ENCODE measurements around the gene RPS28.
A peak's percentile ranks its signal among the peaks of the same experiment; 100 is the strongest.

RPS28 gene

GRCh38 chr19:8306235-8307054 is 14.9 kb upstream of the RPS28 start:
- H3K4me3 ChIP-seq (ENCODE audit: low read depth, low read length, poor library complexity, severe bottlenecking): peak overlapping the region; percentile 70
- peaks cover 60% of the 10 kb centered on the region for H3K36me3 ChIP-seq (ENCODE audit: insufficient read depth, low read length)
- no peak for TF ChIP-seq EZH2 (IDR thresholded peaks at IDR 0.05; ENCODE audit: borderline replicate concordance, low read length)
- TF ChIP-seq, protein P1, sequence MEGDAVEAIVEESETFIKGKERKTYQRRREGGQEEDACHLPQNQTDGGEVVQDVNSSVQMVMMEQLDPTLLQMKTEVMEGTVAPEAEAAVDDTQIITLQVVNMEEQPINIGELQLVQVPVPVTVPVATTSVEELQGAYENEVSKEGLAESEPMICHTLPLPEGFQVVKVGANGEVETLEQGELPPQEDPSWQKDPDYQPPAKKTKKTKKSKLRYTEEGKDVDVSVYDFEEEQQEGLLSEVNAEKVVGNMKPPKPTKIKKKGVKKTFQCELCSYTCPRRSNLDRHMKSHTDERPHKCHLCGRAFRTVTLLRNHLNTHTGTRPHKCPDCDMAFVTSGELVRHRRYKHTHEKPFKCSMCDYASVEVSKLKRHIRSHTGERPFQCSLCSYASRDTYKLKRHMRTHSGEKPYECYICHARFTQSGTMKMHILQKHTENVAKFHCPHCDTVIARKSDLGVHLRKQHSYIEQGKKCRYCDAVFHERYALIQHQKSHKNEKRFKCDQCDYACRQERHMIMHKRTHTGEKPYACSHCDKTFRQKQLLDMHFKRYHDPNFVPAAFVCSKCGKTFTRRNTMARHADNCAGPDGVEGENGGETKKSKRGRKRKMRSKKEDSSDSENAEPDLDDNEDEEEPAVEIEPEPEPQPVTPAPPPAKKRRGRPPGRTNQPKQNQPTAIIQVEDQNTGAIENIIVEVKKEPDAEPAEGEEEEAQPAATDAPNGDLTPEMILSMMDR (IDR thresholded peaks at IDR 0.05; ENCODE audit: low read length): no peak
- peaks cover 22% of the 10 kb centered on the region for H3K4me1 ChIP-seq (ENCODE audit: insufficient read depth, low read length, severe bottlenecking)
- no peaks in the 10 kb centered on the region for H3K27me3 ChIP-seq (ENCODE audit: insufficient read depth, low read length)
- H2AFZ ChIP-seq (ENCODE audit: low read length): no peak overlapping the region
- no peaks in the 10 kb centered on the region for H3K9me3 ChIP-seq (ENCODE audit: low read length)
- peak overlapping the region; percentile 91 for H3K4me2 ChIP-seq (ENCODE audit: low read length)
- no peak overlapping the region for H3K27ac ChIP-seq (ENCODE audit: low read depth, low read length, poor library complexity, severe bottlenecking)
- peak overlapping the region; percentile 84; the same call in 1 of the 2 replicates for H3K9ac ChIP-seq (ENCODE audit: low read length)
- H3F3A ChIP-seq (ENCODE audit: insufficient read depth, low read length): no peaks in the 10 kb centered on the region
- no peaks in the 10 kb centered on the region for H3K9me2 ChIP-seq (ENCODE audit: low read depth, low read length)
- no peaks in the 10 kb centered on the region; the same call in 1 of the 2 replicates for H3K79me2 ChIP-seq (ENCODE audit: insufficient read depth, low read length)
- H4K20me1 ChIP-seq (ENCODE audit: insufficient read depth, low read length): no peaks in the 10 kb centered on the region

DNA sequence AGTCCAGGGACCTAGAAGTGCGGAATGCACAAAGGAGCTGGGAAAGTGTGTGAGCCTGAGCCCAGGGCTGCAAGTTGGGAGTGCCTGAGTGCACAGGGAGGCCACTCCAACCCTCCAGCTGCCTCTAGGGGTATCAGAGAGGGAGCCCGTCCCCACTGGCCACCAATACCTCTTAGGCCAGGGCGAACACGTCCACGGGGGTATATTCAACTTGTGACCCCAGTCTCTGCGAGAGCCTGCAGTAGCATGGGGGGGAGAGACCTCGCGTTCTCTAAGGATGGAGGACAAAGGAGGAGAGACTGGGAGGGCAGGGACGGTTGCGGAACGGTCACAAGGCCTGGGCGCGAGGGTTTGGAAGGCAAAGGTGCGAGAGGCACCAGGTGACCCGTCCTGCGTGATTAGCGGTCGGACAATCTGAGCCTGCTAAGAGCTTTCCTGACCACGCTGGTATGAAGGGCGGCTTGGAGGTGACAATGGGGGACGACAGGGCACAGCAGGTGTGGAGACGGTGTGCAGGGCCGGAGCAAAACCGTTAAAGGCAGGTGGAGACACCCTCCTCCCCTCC is 13.8 kb upstream of the RPS28 start:
- peaks cover 22% of the 10 kb centered on the region for H3K4me1 ChIP-seq (ENCODE audit: insufficient read depth, low read length, severe bottlenecking)
- no peak overlapping the region for H2AFZ ChIP-seq (ENCODE audit: low read length)
- peaks cover 60% of the 10 kb centered on the region for H3K36me3 ChIP-seq (ENCODE audit: insufficient read depth, low read length)
- H3K9me2 ChIP-seq (ENCODE audit: low read depth, low read length): no peaks in the 10 kb centered on the region
- H3K9me3 ChIP-seq (ENCODE audit: low read length): no peaks in the 10 kb centered on the region
- peak overlapping the region; percentile 42 for H3K27ac ChIP-seq (ENCODE audit: low read depth, low read length, poor library complexity, severe bottlenecking)
- H3K9ac ChIP-seq (ENCODE audit: low read length): peak overlapping the region; percentile 84
- peak overlapping the region; percentile 70 for H3K4me3 ChIP-seq (ENCODE audit: low read depth, low read length, poor library complexity, severe bottlenecking)
- no peaks in the 10 kb centered on the region for H4K20me1 ChIP-seq (ENCODE audit: insufficient read depth, low read length)
- no peaks in the 10 kb centered on the region for H3F3A ChIP-seq (ENCODE audit: insufficient read depth, low read length)
- no peaks in the 10 kb centered on the region; the same call in 1 of the 2 replicates for H3K79me2 ChIP-seq (ENCODE audit: insufficient read depth, low read length)
- H3K27me3 ChIP-seq (ENCODE audit: insufficient read depth, low read length): no peaks in the 10 kb centered on the region
- TF ChIP-seq EZH2 (IDR thresholded peaks at IDR 0.05; ENCODE audit: borderline replicate concordance, low read length): no peak
- TF ChIP-seq, protein P1 (IDR thresholded peaks at IDR 0.05; ENCODE audit: low read length): no peak
- H3K4me2 ChIP-seq (ENCODE audit: low read length): peak overlapping the region; percentile 91

DNA sequence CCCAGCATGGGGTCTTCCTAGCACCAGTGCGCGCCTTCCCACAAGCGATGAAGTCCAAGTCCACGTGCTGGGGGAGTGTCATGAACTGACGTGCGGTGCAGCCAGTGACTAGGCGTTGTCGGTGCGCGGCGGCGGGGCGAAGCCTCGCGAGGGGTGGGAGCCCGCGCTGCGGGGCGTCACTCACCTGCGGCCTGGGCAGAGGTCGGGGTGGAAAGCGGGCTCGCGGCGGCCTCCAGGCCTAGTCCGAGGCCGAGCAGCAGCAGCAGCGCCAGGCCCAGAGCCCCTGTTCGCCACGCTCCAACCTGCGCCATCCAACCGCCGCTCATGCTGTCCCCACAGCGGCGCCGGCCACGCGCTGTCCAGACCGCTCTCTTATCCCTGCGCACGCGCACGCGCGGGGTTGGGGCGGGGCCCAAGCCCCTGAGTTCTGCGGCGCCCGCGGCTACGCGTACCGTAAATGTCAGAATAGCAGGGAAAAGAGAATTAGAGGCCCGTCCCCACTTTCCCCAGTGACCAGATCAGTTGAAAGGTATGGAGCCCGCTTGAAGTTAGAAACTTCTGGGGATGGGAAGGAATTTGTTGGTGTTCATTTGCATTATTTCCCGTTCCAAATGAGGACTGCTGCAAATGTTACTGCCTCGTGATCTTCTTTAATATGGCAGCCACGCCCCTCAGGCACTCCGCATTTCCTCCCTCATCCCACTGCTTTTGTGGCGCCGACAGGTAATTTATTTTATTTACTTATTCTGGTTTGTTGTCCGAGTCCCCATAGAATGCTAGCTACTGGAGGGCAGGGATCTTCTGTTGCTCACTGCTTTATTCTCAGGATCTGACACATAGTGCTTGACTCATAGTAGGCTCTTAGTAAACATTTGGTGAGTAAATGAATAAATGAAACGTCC is 13.1 kb upstream of the RPS28 start, which contains the start of gene CD320:
Gene CD320, minus strand, starts transcription at position 394 of the 902 bp plus-strand sequence. Its CDS starts 68 bp downstream, at position 326.
- Histone ChIP-seq H3K4me3 (ENCODE audit: low read depth, low read length, poor library complexity, severe bottlenecking) (peak within 1 kb of the TSS; percentile 70), H3K27me3 (ENCODE audit: insufficient read depth, low read length) (no peaks in the 10 kb centered on the region), H2AFZ (ENCODE audit: low read length) (no peak within 1 kb of the TSS), H3K79me2 (ENCODE audit: insufficient read depth, low read length) (no peaks in the 10 kb centered on the region; the same call in 1 of the 2 replicates), H3F3A (ENCODE audit: insufficient read depth, low read length) (no peaks in the 10 kb centered on the region), H3K4me2 (ENCODE audit: low read length) (peak within 1 kb of the TSS; percentile 91), H3K9me2 (ENCODE audit: low read depth, low read length) (no peaks in the 10 kb centered on the region), H4K20me1 (ENCODE audit: insufficient read depth, low read length) (no peaks in the 10 kb centered on the region), H3K27ac (ENCODE audit: low read depth, low read length, poor library complexity, severe bottlenecking) (peak within 1 kb of the TSS; percentile 42), H3K4me1 (ENCODE audit: insufficient read depth, low read length, severe bottlenecking) (peaks cover 22% of the 10 kb centered on the region), H3K9me3 (ENCODE audit: low read length) (no peaks in the 10 kb centered on the region), H3K9ac (ENCODE audit: low read length) (peak within 1 kb of the TSS; percentile 84), H3K36me3 (ENCODE audit: insufficient read depth, low read length) (peaks cover 59% of the 10 kb centered on the region)
- no peak for TF ChIP-seq EZH2 (IDR thresholded peaks at IDR 0.05; ENCODE audit: borderline replicate concordance, low read length)
- TF ChIP-seq, protein P1 (IDR thresholded peaks at IDR 0.05; ENCODE audit: low read length): no peak

Data from OCI-LY1 (cell line).